Naive thymus-derived CD8-positive, alpha-beta T cell (primary cell): ENCODE results near the gene ACSL4. TPM values are rescaled to one million over a fixed set of nuclear protein-coding genes. Genes with fewer than 3 reads are reported as not detected.
"Not testable (repeated sequence)": the region's sequence is repeated elsewhere in the genome, so short reads cannot be mapped to it uniquely, and the experiment has no call there.

ENCODE experiments used
- ATAC-seq, 2 donors: fragments of 150-1000 bp; cut with Tn5 transposase in 1 of 2; sonication (Bioruptor Pico), chemical (Tn5 transposase) in 1 of 2; 1 replicate in 1 of 2; 2 replicates in 1 of 2; pipeline ENCODE4 v1.10.0; 2021; ENCODE audit warnings: mild to moderate bottlenecking in 2 of 2, moderate library complexity in 2 of 2
- POLR2A ChIA-PET: fragments of 350-600 bp; sonication (Branson Sonifier 250); formaldehyde crosslinking; loops from one replicate; lab custom pipeline; 2021; ENCODE audit warnings: antibody characterized with exemption; lab: Charles Lee
- DNase-seq, 10 donors: peaks; one replicate each; pipeline versions ENCODE4 v3.0.0 to v3.0.0-alpha.2; 2020 to 2022
- H3K27ac Mint-ChIP-seq, 10 donors: one replicate each; pipeline ENCODE4 v1.8.0; 2020 to 2022; ENCODE audit warnings: mild to moderate bottlenecking in 10 of 10, mixed read lengths in 10 of 10, moderate library complexity in 4 of 10, inconsistent platforms in 1 of 10
- H3K27me3 Mint-ChIP-seq, 5 donors: one replicate each; pipeline ENCODE4 v1.8.0; 2021 to 2022; ENCODE audit warnings: mixed read lengths in 5 of 5
- H3K36me3 Mint-ChIP-seq, 3 donors: one replicate each; pipeline ENCODE4 v1.8.0; 2020 to 2022; ENCODE audit warnings: mixed read lengths in 3 of 3, mild to moderate bottlenecking in 2 of 3, inconsistent platforms in 1 of 3
- H3K4me1 Mint-ChIP-seq, 4 donors: one replicate each; pipeline ENCODE4 v1.8.0; 2021 to 2022; ENCODE audit warnings: mixed read lengths in 4 of 4
- H3K4me3 Mint-ChIP-seq, 10 donors: one replicate each; pipeline ENCODE4 v1.8.0; 2020 to 2022; ENCODE audit warnings: mild to moderate bottlenecking in 10 of 10, mixed read lengths in 10 of 10, moderate library complexity in 6 of 10, inconsistent platforms in 1 of 10
- H3K9me3 Mint-ChIP-seq, 9 donors: one replicate each; pipeline ENCODE4 v1.8.0; 2020 to 2022; ENCODE audit warnings: mixed read lengths in 9 of 9, mild to moderate bottlenecking in 3 of 9, inconsistent platforms in 1 of 9, moderate library complexity in 1 of 9
- polyA plus RNA-seq, 3 donors: library from polyadenylated mRNA; unstranded; fragments of 300-500 nt; fragmentation: Illumina TruSeq; gene quantifications; one replicate each; pipeline ENCODE4 v1.2.3, GENCODE V29; 2021
- total RNA-seq, 8 experiments: library from RNA in 2 of 8; stranded (reverse) in 2 of 8; gene quantifications; one replicate each; pipeline ENCODE4 v1.2.3 and lab custom pipeline; 2021 to 2026

ACSL4 gene
- total and polyA plus RNA-seq, 5 experiments from 2014 or later = 6.5 to 22.0 (median 8.6) TPM

DNA sequence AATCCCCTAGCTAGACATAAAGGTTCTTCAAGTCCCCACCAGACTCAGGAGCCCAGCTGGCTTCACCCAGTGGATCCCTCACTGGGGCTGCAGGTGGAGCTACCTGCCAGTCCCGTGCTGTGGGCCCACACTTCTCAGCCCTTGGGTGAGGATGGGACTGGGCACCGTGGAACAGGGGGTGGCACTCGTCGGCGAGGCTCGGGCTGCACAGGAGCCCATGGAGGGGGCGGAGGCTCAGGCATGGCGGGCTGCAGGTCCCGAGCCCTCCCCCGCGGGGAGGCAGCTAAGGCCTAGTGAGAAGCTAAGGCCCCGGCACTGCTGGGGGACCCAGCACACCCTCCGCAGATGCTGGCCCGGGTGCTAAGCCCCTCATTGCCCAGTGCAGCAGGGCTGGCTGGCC, 16.1 kb upstream of the ACSL4 start:
- Mint-ChIP-seq H3K9me3 (peaks cover 0 to 2% (median 0%) of the 10 kb centered on the region in 9 donors), H3K4me1 (no peaks in the 10 kb centered on the region), H3K36me3 (no peaks in the 10 kb centered on the region), H3K27me3 (peaks cover 0 to 3% (median 0%) of the 10 kb centered on the region in 5 donors), H3K27ac (no peak overlapping the region), H3K4me3 (no peak overlapping the region)
- DNase-seq (no peak), ATAC-seq (no peak)
- POLR2A ChIA-PET = no interaction called here

- Mint-ChIP-seq H3K4me3 (no peak overlapping the region), H3K27ac (no peak overlapping the region), H3K36me3 (no peaks in the 10 kb centered on the region), H3K9me3 (no peaks in the 10 kb centered on the region), H3K27me3 (peaks cover 0 to 3% (median 0%) of the 10 kb centered on the region in 5 donors), H3K4me1 (no peaks in the 10 kb centered on the region)
- ATAC-seq (no peak), DNase-seq (no peak)
- POLR2A ChIA-PET = no interaction called here
Measured at GRCh38 chrX:109747681-109748080, 14.6 kb upstream of the ACSL4 start.

DNA sequence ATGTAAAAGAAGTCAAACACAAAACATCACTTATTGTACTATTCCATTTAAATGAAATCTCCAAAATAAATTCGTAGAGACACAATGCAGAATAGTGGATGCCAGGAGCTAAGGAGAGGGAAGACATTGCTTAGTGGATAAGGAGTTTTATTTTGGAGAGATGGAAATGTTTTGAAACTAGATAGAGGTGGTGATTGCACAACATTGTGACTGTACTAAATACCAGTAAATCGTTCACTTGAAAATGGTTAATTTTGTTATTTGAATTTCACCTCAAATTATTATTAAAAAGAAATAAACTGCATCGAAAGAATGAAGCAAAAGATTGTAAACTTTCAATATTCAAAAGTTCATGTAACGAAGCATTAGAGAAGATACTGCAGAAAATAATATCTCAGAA, 9.7 kb upstream of the ACSL4 start:
- POLR2A ChIA-PET = no interaction called here
- Mint-ChIP-seq H3K9me3 (no peaks in the 10 kb centered on the region), H3K36me3 (no peaks in the 10 kb centered on the region), H3K4me1 (no peaks in the 10 kb centered on the region), H3K27me3 (no peaks in the 10 kb centered on the region), H3K4me3 (no peak overlapping the region), H3K27ac (no peak overlapping the region)
- DNase-seq = no peak
- ATAC-seq = no peak

- H3K9me3 Mint-ChIP-seq, H3K27ac Mint-ChIP-seq, H3K36me3 Mint-ChIP-seq, H3K4me3 Mint-ChIP-seq, DNase-seq, H3K4me1 Mint-ChIP-seq, H3K27me3 Mint-ChIP-seq, ATAC-seq, POLR2A ChIA-PET: not testable (repeated sequence)
Measured at GRCh38 chrX:109740896-109741295, 7.8 kb upstream of the ACSL4 start.

- no peaks in the 10 kb centered on the region for H3K36me3 Mint-ChIP-seq
- no peaks in the 10 kb centered on the region for H3K9me3 Mint-ChIP-seq
- ATAC-seq (no peak), DNase-seq (no peak)
- POLR2A ChIA-PET = no interaction called here
- no peak overlapping the region for H3K27ac Mint-ChIP-seq
- H3K27me3 Mint-ChIP-seq = no peaks in the 10 kb centered on the region
- no peak overlapping the region for H3K4me3 Mint-ChIP-seq
- peaks cover 0 to under 1% (median 0%) of the 10 kb centered on the region in 4 donors for H3K4me1 Mint-ChIP-seq
Measured at GRCh38 chrX:109740433-109740809, 7.4 kb upstream of the ACSL4 start.

- no peaks in the 10 kb centered on the region for H3K27me3 Mint-ChIP-seq
- DNase-seq = no peak
- no peaks in the 10 kb centered on the region for H3K36me3 Mint-ChIP-seq
- no peak overlapping the region for H3K27ac Mint-ChIP-seq
- H3K9me3 Mint-ChIP-seq = no peaks in the 10 kb centered on the region
- H3K4me3 Mint-ChIP-seq = no peak overlapping the region
- peaks cover 0 to 2% (median 0%) of the 10 kb centered on the region in 4 donors for H3K4me1 Mint-ChIP-seq
- no peak for ATAC-seq
- POLR2A ChIA-PET = no interaction called here
Measured at GRCh38 chrX:109739625-109740432, 6.8 kb upstream of the ACSL4 start.

DNA sequence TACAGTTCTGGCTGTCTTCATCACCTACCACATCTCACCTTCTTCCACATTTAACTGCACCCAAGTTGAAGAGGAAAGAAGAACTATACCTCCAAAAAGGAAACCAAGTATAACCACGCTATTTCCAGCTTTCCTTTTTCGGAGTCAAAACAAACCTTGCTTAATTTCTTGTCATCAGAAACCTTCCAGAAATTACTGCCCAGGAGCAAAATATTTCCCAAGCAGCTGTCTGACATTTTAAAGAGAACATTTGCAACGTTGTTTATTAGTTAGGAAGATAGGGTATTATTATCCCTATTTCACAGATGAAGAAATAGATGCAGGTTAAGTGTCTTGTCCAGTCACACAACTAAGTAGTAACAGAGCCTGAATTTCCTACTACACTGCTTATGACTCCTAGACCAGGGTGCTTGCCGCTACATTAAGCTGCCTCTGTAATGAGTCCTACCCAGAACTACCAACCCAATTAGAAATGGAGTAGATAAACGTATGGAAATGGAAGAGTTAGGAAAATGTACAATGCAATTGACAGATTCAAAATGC, 2.2 kb upstream of the ACSL4 start:
- H3K4me3 Mint-ChIP-seq = no peak overlapping the region
- peaks cover 6 to 23% (median 18%) of the 10 kb centered on the region in 4 donors for H3K4me1 Mint-ChIP-seq
- no peaks in the 10 kb centered on the region for H3K9me3 Mint-ChIP-seq
- H3K27me3 Mint-ChIP-seq = no peaks in the 10 kb centered on the region
- peak overlapping the region in 1 of 10 donors; percentile 43 for H3K27ac Mint-ChIP-seq
- POLR2A ChIA-PET = no interaction called here
- H3K36me3 Mint-ChIP-seq = peaks cover 0 to 9% (median 0%) of the 10 kb centered on the region in 3 donors
- ATAC-seq (no peak), DNase-seq (no peak)

- no peaks in the 10 kb centered on the region for H3K27me3 Mint-ChIP-seq
- H3K27ac Mint-ChIP-seq = peak overlapping the region; percentile 77 to 95 (median 91)
- DNase-seq = no peak
- no peaks in the 10 kb centered on the region for H3K9me3 Mint-ChIP-seq
- H3K4me3 Mint-ChIP-seq = peak overlapping the region; percentile 83 to 100 (median 94)
- H3K4me1 Mint-ChIP-seq = peaks cover 7 to 36% (median 29%) of the 10 kb centered on the region in 4 donors
- POLR2A ChIA-PET = interaction anchor here (1.9 kb wide), 1 partner anchor 585 kb away, joined by 8 read pairs; the partner anchor contains the start of gene AMMECR1
- peaks cover 0 to 9% (median 2%) of the 10 kb centered on the region in 3 donors for H3K36me3 Mint-ChIP-seq
- no peak for ATAC-seq
Measured at GRCh38 chrX:109733613-109734083, 591 bp upstream of the ACSL4 start.

- DNase-seq = peak in 7 of 10 donors; percentile 3 to 37 (median 22)
- peaks cover 0 to 9% (median 5%) of the 10 kb centered on the region in 3 donors for H3K36me3 Mint-ChIP-seq
- peaks cover 7 to 49% (median 37%) of the 10 kb centered on the region in 4 donors for H3K4me1 Mint-ChIP-seq
- peak; percentile 48 to 57 for ATAC-seq
- H3K27me3 Mint-ChIP-seq = no peaks in the 10 kb centered on the region
- H3K9me3 Mint-ChIP-seq = no peaks in the 10 kb centered on the region
- POLR2A ChIA-PET = interaction anchor here (1.9 kb wide), 1 partner anchor 586 kb away, joined by 8 read pairs; the partner anchor contains the start of gene AMMECR1
- H3K27ac Mint-ChIP-seq = peak overlapping the region; percentile 93 to 98 (median 97)
- H3K4me3 Mint-ChIP-seq = peak overlapping the region; percentile 92 to 100 (median 98)
Measured at GRCh38 chrX:109732017-109732801, 848 bp downstream of the ACSL4 start.

DNA sequence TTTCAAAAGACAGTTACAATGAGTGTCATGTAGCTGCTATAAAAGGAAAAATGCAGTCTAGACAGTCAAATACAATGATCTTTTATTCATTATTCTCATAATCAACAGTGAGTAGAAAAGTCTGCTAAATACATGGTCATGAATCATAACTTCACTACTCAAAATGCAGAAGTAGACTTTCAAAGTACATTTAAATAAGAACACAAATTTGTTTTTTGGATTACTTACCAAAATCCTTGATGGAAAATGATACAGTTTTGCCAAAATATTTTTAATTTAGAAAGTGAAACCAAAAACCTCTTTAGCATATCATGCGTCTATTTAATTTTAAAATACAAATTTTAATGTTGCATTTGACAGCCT, 4.9 kb downstream of the ACSL4 start:
- H3K4me3 Mint-ChIP-seq = peak overlapping the region in 2 of 10 donors; percentile 7 to 36
- no peaks in the 10 kb centered on the region for H3K9me3 Mint-ChIP-seq
- POLR2A ChIA-PET = no interaction called here
- H3K4me1 Mint-ChIP-seq = peaks cover 6 to 51% (median 36%) of the 10 kb centered on the region in 4 donors
- no peak for DNase-seq
- ATAC-seq = no peak
- H3K27ac Mint-ChIP-seq = peak overlapping the region in 2 of 10 donors; percentile 32 to 68
- H3K36me3 Mint-ChIP-seq = peaks cover 0 to 9% (median 8%) of the 10 kb centered on the region in 3 donors
- no peaks in the 10 kb centered on the region for H3K27me3 Mint-ChIP-seq

- Mint-ChIP-seq H3K4me1 (peaks cover 3 to 54% (median 29%) of the 10 kb centered on the region in 4 donors), H3K36me3 (peaks cover 0 to 12% (median 0%) of the 10 kb centered on the region in 3 donors)
- POLR2A ChIA-PET, DNase-seq, H3K4me3 Mint-ChIP-seq, H3K9me3 Mint-ChIP-seq, ATAC-seq, H3K27ac Mint-ChIP-seq, H3K27me3 Mint-ChIP-seq: not testable (repeated sequence)
Measured at GRCh38 chrX:109724971-109725370, 8.1 kb downstream of the ACSL4 start.

GRCh38 chrX:109720947-109721346, 12.1 kb downstream of the ACSL4 start:
- H3K4me3 Mint-ChIP-seq = no peak overlapping the region
- POLR2A ChIA-PET = no interaction called here
- peaks cover 0 to 12% (median 0%) of the 10 kb centered on the region in 3 donors for H3K36me3 Mint-ChIP-seq
- no peaks in the 10 kb centered on the region for H3K9me3 Mint-ChIP-seq
- no peaks in the 10 kb centered on the region for H3K27me3 Mint-ChIP-seq
- ATAC-seq = no peak
- no peak for DNase-seq
- H3K27ac Mint-ChIP-seq = peak overlapping the region in 1 of 10 donors; percentile 22
- peaks cover 2 to 44% (median 21%) of the 10 kb centered on the region in 4 donors for H3K4me1 Mint-ChIP-seq
